Measurements from ENCODE around the gene NAA30. TPM values are rescaled to one million over a fixed set of nuclear protein-coding genes. Genes with fewer than 3 reads are reported as not detected.

NAA30 gene
- total RNA-seq, 1 donor from 2014 or later = 53.8 TPM

DNA sequence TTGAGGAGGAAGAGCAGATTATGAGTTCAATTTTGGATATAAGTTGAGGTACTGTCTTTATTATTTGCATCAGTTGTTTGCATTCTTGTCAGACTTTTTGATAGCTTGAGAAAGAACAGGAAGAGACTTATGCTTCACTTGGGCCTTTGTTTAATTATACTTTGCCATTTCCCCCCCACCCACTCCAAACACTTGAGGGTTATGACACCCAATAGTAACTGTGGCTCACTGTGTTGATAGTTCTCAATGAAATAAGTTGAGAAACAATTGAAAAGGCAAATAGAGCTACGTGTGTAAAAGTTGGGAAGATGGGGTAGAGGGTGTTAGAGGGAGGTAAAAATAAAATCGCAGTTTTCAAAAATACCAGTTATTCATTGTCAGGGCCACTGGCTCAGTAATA, 17.7 kb downstream of the NAA30 start:
- H3F3A ChIP-seq (ENCODE audit: low read depth) = no peaks in the 10 kb centered on the region
- H3K27ac Mint-ChIP-seq = no peak overlapping the region
- TF ChIP-seq, protein P1, sequence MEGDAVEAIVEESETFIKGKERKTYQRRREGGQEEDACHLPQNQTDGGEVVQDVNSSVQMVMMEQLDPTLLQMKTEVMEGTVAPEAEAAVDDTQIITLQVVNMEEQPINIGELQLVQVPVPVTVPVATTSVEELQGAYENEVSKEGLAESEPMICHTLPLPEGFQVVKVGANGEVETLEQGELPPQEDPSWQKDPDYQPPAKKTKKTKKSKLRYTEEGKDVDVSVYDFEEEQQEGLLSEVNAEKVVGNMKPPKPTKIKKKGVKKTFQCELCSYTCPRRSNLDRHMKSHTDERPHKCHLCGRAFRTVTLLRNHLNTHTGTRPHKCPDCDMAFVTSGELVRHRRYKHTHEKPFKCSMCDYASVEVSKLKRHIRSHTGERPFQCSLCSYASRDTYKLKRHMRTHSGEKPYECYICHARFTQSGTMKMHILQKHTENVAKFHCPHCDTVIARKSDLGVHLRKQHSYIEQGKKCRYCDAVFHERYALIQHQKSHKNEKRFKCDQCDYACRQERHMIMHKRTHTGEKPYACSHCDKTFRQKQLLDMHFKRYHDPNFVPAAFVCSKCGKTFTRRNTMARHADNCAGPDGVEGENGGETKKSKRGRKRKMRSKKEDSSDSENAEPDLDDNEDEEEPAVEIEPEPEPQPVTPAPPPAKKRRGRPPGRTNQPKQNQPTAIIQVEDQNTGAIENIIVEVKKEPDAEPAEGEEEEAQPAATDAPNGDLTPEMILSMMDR (IDR thresholded peaks at IDR 0.05) = no peak
- no peak for TF ChIP-seq EZH2 (IDR thresholded peaks at IDR 0.05)
- TF ChIP-seq EZH2phosphoT487 (IDR thresholded peaks at IDR 0.05) = no peak
- H3K9me3 ChIP-seq (ENCODE audit: low read depth) = no peaks in the 10 kb centered on the region
- H3K36me3 Mint-ChIP-seq = peaks cover 13% of the 10 kb centered on the region
- H3K27me3 Mint-ChIP-seq (ENCODE audit: insufficient read depth, low read depth) = no peaks in the 10 kb centered on the region
- no peaks in the 10 kb centered on the region for H3K9me3 Mint-ChIP-seq
- no peaks in the 10 kb centered on the region for H3K4me1 ChIP-seq
- H2AFZ ChIP-seq (replicated peaks) = no peak overlapping the region
- H3K4me2 ChIP-seq = no peak overlapping the region
- no peak overlapping the region for H3K9ac ChIP-seq
- H3K27me3 ChIP-seq = no peaks in the 10 kb centered on the region
- H3K4me3 Mint-ChIP-seq = no peak overlapping the region
- H3K4me1 Mint-ChIP-seq = no peaks in the 10 kb centered on the region
- H4K20me1 ChIP-seq (ENCODE audit: low read depth) = peaks cover 27% of the 10 kb centered on the region
- no peak overlapping the region for H3K27ac ChIP-seq
- peaks cover 10% of the 10 kb centered on the region for H3K36me3 ChIP-seq
- peaks cover 44% of the 10 kb centered on the region for H3K79me2 ChIP-seq (ENCODE audit: low read depth)
- no peak overlapping the region for H3K4me3 ChIP-seq
- DNase-seq (ENCODE audit: low spot score) = no peak

DNA sequence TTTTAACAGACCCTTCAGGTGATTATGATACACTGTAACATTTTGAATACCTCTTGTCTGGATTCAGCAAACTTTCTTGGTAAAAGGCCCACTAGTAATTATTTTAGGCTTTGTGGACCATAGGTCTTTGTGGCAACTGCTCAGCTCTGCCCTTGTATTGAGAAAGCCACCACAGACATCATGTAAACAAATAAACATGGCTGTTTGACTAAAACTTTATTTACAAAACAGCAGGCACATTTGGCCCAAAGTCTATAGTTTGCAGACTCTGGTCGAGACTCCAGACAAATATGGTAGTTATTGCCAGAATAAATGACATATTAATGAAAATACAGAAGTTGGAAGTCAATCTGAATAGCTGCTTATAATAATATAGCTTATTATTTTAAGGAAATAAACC, 18.2 kb downstream of the NAA30 start:
- Mint-ChIP-seq H3K27ac (no peak overlapping the region), H3K27me3 (ENCODE audit: insufficient read depth, low read depth) (no peaks in the 10 kb centered on the region), H3K9me3 (no peaks in the 10 kb centered on the region), H3K4me1 (no peaks in the 10 kb centered on the region), H3K4me3 (no peak overlapping the region), H3K36me3 (peaks cover 13% of the 10 kb centered on the region)
- H2AFZ ChIP-seq (replicated peaks) = no peak overlapping the region
- TF ChIP-seq EZH2phosphoT487 (IDR thresholded peaks at IDR 0.05) = no peak
- TF ChIP-seq EZH2 (IDR thresholded peaks at IDR 0.05) = no peak
- TF ChIP-seq, protein P1 (IDR thresholded peaks at IDR 0.05) = no peak
- H3K9me3 ChIP-seq (ENCODE audit: low read depth) = no peaks in the 10 kb centered on the region
- no peak overlapping the region for H3K27ac ChIP-seq
- H3K9ac ChIP-seq = no peak overlapping the region
- H3K4me2 ChIP-seq = no peak overlapping the region
- H3K27me3 ChIP-seq = no peaks in the 10 kb centered on the region
- no peaks in the 10 kb centered on the region for H3K4me1 ChIP-seq
- H4K20me1 ChIP-seq (ENCODE audit: low read depth) = peaks cover 27% of the 10 kb centered on the region
- no peak for DNase-seq (ENCODE audit: low spot score)
- H3K79me2 ChIP-seq (ENCODE audit: low read depth) = peaks cover 39% of the 10 kb centered on the region
- H3F3A ChIP-seq (ENCODE audit: low read depth) = no peaks in the 10 kb centered on the region
- H3K36me3 ChIP-seq = peaks cover 10% of the 10 kb centered on the region
- no peak overlapping the region for H3K4me3 ChIP-seq

DNA sequence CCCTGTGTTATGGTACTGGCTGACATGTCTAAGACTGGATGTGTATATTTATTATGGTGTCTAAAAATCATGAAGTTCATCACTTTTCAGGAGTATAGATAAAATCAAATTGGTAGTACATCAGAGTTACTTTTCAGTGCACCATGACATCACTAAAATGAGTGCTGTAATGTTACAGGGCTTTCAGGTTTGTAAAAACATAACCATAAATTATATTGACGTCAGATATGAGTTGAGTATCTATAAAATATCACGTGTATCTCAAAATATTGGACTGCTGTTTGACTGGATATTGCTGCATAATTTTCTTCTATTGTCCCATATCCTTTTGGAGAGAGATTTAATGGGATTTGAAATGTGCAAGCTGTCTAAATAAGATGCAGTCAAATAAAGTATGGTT, 22.0 kb downstream of the NAA30 start:
- H3K4me1 Mint-ChIP-seq = no peaks in the 10 kb centered on the region
- no peak for TF ChIP-seq EZH2 (IDR thresholded peaks at IDR 0.05)
- TF ChIP-seq, protein P1 (IDR thresholded peaks at IDR 0.05) = no peak
- no peak for TF ChIP-seq EZH2phosphoT487 (IDR thresholded peaks at IDR 0.05)

More for the DNA sequence above, 22.0 kb downstream of the NAA30 start:
- Histone ChIP-seq H3K4me1 (no peaks in the 10 kb centered on the region), H3K4me3 (no peak overlapping the region), H4K20me1 (ENCODE audit: low read depth) (peaks cover 7% of the 10 kb centered on the region), H3K79me2 (ENCODE audit: low read depth) (peaks cover 4% of the 10 kb centered on the region), H3K4me2 (no peak overlapping the region), H3K9me3 (ENCODE audit: low read depth) (no peaks in the 10 kb centered on the region), H3F3A (ENCODE audit: low read depth) (peaks cover 4% of the 10 kb centered on the region), H3K9ac (no peak overlapping the region), H3K27ac (no peak overlapping the region), H2AFZ (replicated peaks) (no peak overlapping the region), H3K27me3 (no peaks in the 10 kb centered on the region), H3K36me3 (peaks cover 10% of the 10 kb centered on the region)
- no peak overlapping the region for H3K27ac Mint-ChIP-seq
- peaks cover 2% of the 10 kb centered on the region for H3K27me3 Mint-ChIP-seq (ENCODE audit: insufficient read depth, low read depth)
- H3K36me3 Mint-ChIP-seq = peaks cover 9% of the 10 kb centered on the region
- H3K9me3 Mint-ChIP-seq = no peaks in the 10 kb centered on the region
- DNase-seq (ENCODE audit: low spot score) = no peak
- H3K4me3 Mint-ChIP-seq = no peak overlapping the region

All from neural progenitor cell (in vitro differentiated cells).